H9 (cell line): ENCODE data around the gene BIRC7. TPM values are rescaled to one million over a fixed set of nuclear protein-coding genes. Genes with fewer than 3 reads are reported as not detected.

ENCODE experiments used
- DNase-seq: peaks from one replicate; pipeline ENCODE4 v3.0.0-alpha.2; 2017
- H2AFZ ChIP-seq: one replicate; pipeline ENCODE4 v1.6.1; 2013; ENCODE audit warnings: mild to moderate bottlenecking, low read length, control low read depth, moderate library complexity
- H2AK5ac ChIP-seq: 2 replicates; pipeline ENCODE4 v1.6.1; 2013; ENCODE audit warnings: low read length, control low read depth, mixed read lengths; ENCODE audit not compliant: insufficient read length
- H2BK120ac ChIP-seq: one replicate; pipeline ENCODE4 v1.6.1; 2013; ENCODE audit warnings: low read depth, mild to moderate bottlenecking, low read length, control low read depth, inconsistent platforms; ENCODE audit not compliant: poor library complexity, severe bottlenecking
- H2BK12ac ChIP-seq: 2 replicates; pipeline ENCODE4 v1.6.1; 2013; ENCODE audit warnings: low read length, control low read depth, mixed read lengths, low read depth; ENCODE audit not compliant: insufficient read length
- H2BK15ac ChIP-seq: 2 replicates; pipeline ENCODE4 v1.6.1; 2013; ENCODE audit warnings: low read depth, low read length, control low read depth
- H2BK20ac ChIP-seq: one replicate; pipeline ENCODE4 v1.6.1; 2013; ENCODE audit warnings: low read depth, mild to moderate bottlenecking, low read length, control low read depth, inconsistent platforms; ENCODE audit not compliant: poor library complexity, severe bottlenecking
- H2BK5ac ChIP-seq: 2 replicates; pipeline ENCODE4 v1.6.1; 2013; ENCODE audit warnings: low read length, control low read depth, mixed read lengths; ENCODE audit not compliant: insufficient read length
- H3K14ac ChIP-seq: 2 replicates; pipeline ENCODE4 v1.6.1; 2013; ENCODE audit warnings: low read length, control low read depth; ENCODE audit not compliant: insufficient read depth
- H3K18ac ChIP-seq: 2 replicates; pipeline ENCODE4 v1.6.1; 2013; ENCODE audit warnings: low read depth, mild to moderate bottlenecking, mixed read lengths, low read length, control low read depth; ENCODE audit not compliant: insufficient read length
- H3K23ac ChIP-seq: 2 replicates; pipeline ENCODE4 v1.6.1; 2013; ENCODE audit warnings: low read length, control low read depth, mixed read lengths, low read depth; ENCODE audit not compliant: insufficient read length
- H3K23me2 ChIP-seq: 2 replicates; pipeline ENCODE4 v1.6.1; 2013; ENCODE audit warnings: low read depth, mild to moderate bottlenecking, mixed read lengths, low read length, control low read depth; ENCODE audit not compliant: insufficient read length, poor library complexity, severe bottlenecking
- H3K27ac ChIP-seq: 2 replicates; pipeline ENCODE4 v1.5.1; 2013; ENCODE audit warnings: low read length, control low read depth, mixed read lengths, low read depth; ENCODE audit not compliant: insufficient read length
- H3K27me3 ChIP-seq: 2 replicates; pipeline ENCODE4 v1.6.1; 2013; ENCODE audit warnings: low read length, control low read depth, inconsistent platforms; ENCODE audit not compliant: insufficient read depth
- H3K4ac ChIP-seq: 2 replicates; pipeline ENCODE4 v1.6.1; 2013; ENCODE audit warnings: low read depth, mild to moderate bottlenecking, control low read depth, inconsistent platforms, low read length, moderate library complexity
- H3K4me1 ChIP-seq: 2 replicates; pipeline ENCODE4 v1.6.1; 2013; ENCODE audit warnings: low read length, control low read depth, inconsistent platforms; ENCODE audit not compliant: insufficient read depth
- H3K4me2 ChIP-seq: 2 replicates; pipeline ENCODE4 v1.6.1; 2013; ENCODE audit warnings: low read length, control low read depth, mixed read lengths; ENCODE audit not compliant: insufficient read length, insufficient read depth
- H3K56ac ChIP-seq: 2 replicates; pipeline ENCODE4 v1.6.1; 2013; ENCODE audit warnings: low read depth, mild to moderate bottlenecking, mixed read lengths, low read length, control low read depth; ENCODE audit not compliant: insufficient read length
- H3K79me1 ChIP-seq: 2 replicates; pipeline ENCODE4 v1.6.1; 2013; ENCODE audit warnings: low read depth, mild to moderate bottlenecking, moderate library complexity, low read length, control low read depth, inconsistent platforms; ENCODE audit not compliant: insufficient read depth, poor library complexity, severe bottlenecking
- H3K79me2 ChIP-seq: 2 replicates; pipeline ENCODE4 v1.6.1; 2013; ENCODE audit warnings: low read length, control low read depth, inconsistent platforms; ENCODE audit not compliant: insufficient read depth
- H3K9ac ChIP-seq: 2 replicates; pipeline ENCODE4 v1.6.1; 2013; ENCODE audit warnings: low read length, control low read depth, mixed read lengths; ENCODE audit not compliant: insufficient read length; ENCODE audit errors: extremely low read depth
- H3K9me3 ChIP-seq: one replicate; pipeline ENCODE4 v1.6.1; 2013; ENCODE audit warnings: low read depth, low read length, inconsistent platforms; ENCODE audit not compliant: control insufficient read depth
- H3T11ph ChIP-seq: one replicate; pipeline ENCODE4 v1.6.1; 2013; ENCODE audit warnings: mild to moderate bottlenecking, low read length, control low read depth, inconsistent platforms
- H4K20me1 ChIP-seq: one replicate; pipeline ENCODE4 v1.6.1; 2013; ENCODE audit not compliant: control insufficient read depth, insufficient read length, insufficient read depth
- H4K5ac ChIP-seq: 2 replicates; pipeline ENCODE4 v1.6.1; 2013; ENCODE audit warnings: low read depth, mild to moderate bottlenecking, mixed read lengths, low read length, control low read depth; ENCODE audit not compliant: insufficient read length
- H4K8ac ChIP-seq: replicated peaks from 2 replicates; pipeline ENCODE4 v1.6.1; 2013; ENCODE audit warnings: low read length, control low read depth, mixed read lengths, low read depth; ENCODE audit not compliant: insufficient read length
- H4K91ac ChIP-seq: 2 replicates; pipeline ENCODE4 v1.6.1; 2013; ENCODE audit warnings: low read depth, mild to moderate bottlenecking, moderate library complexity, mixed read lengths, low read length, control low read depth; ENCODE audit not compliant: insufficient read length
- H3K27ac Mint-ChIP-seq, 3 experiments: 2 replicates in 2 of 3; 3 replicates in 1 of 3; pipeline ENCODE4 v1.8.0; 2020 to 2021; ENCODE audit warnings: mixed read lengths in 3 of 3, mild to moderate bottlenecking in 1 of 3, moderate library complexity in 1 of 3
- H3K27me3 Mint-ChIP-seq: 2 replicates; pipeline ENCODE4 v1.8.0; 2021; ENCODE audit warnings: low read depth, mild to moderate bottlenecking, moderate library complexity, mixed read lengths
- H3K36me3 Mint-ChIP-seq, 3 experiments: 2 replicates in 2 of 3; 3 replicates in 1 of 3; pipeline ENCODE4 v1.8.0; 2020 to 2021; ENCODE audit warnings: low read depth in 3 of 3, mixed read lengths in 3 of 3; ENCODE audit not compliant: insufficient read depth in 1 of 3
- H3K4me1 Mint-ChIP-seq, 2 experiments: 2 replicates each; pipeline ENCODE4 v1.8.0; 2020; ENCODE audit warnings: mixed read lengths in 2 of 2
- H3K4me3 Mint-ChIP-seq, 2 experiments: 2 replicates in 1 of 2; 3 replicates in 1 of 2; pipeline ENCODE4 v1.8.0; 2020 to 2021; ENCODE audit warnings: mild to moderate bottlenecking in 2 of 2, mixed read lengths in 2 of 2, moderate library complexity in 1 of 2
- H3K9me3 Mint-ChIP-seq, 2 experiments: 2 replicates in 1 of 2; 3 replicates in 1 of 2; pipeline ENCODE4 v1.8.0; 2020; ENCODE audit warnings: mild to moderate bottlenecking in 2 of 2, mixed read lengths in 2 of 2, moderate library complexity in 1 of 2
- CTCF ChIP-seq: fragments of 200-600 bp; sonication (generic); conservative IDR thresholded peaks from 3 replicates; pipeline ENCODE4 v1.8.0; 2021; ENCODE audit warnings: antibody characterized with exemption, mild to moderate bottlenecking
- WGBS: extraction: QIAGEN DNeasy Blood & Tissue Kit; methylation state at CpG from one replicate; pipeline ENCODE4 v1.1.7; 2013; ENCODE audit warnings: missing lambda C conversion rate, low lambda C conversion rate, mixed read lengths; ENCODE audit not compliant: insufficient read length; ENCODE audit errors: extremely low coverage; 5-methylcytosine and 5-hydroxymethylcytosine counted together
- total RNA-seq: library from RNA; stranded (reverse); gene quantifications from 2 replicates; pipeline ENCODE4 v1.2.1, GENCODE V29; 2021

Gene BIRC7
- total RNA-seq, 1 experiment from 2014 or later: not detected

- Histone ChIP-seq H2AFZ (no peak overlapping the region), H3K14ac (no peak overlapping the region), H3K9me3 (no peaks in the 10 kb centered on the region), H3K4ac (no peak overlapping the region), H3K4me1 (no peaks in the 10 kb centered on the region), H3K79me2 (no peaks in the 10 kb centered on the region), H3K56ac (no peak overlapping the region), H3K27ac (no peak overlapping the region), H3K27me3 (no peaks in the 10 kb centered on the region), H2BK20ac (no peak overlapping the region), H3T11ph (no peak overlapping the region), H2BK120ac (no peak overlapping the region), H4K8ac (no peak overlapping the region), H2BK12ac (no peak overlapping the region), H3K23me2 (no peaks in the 10 kb centered on the region), H3K79me1 (no peaks in the 10 kb centered on the region), H4K20me1 (no peaks in the 10 kb centered on the region), H3K18ac (no peak overlapping the region), H3K4me2 (no peak overlapping the region), H4K5ac (no peak overlapping the region), H2BK5ac (no peak overlapping the region), H2AK5ac (no peak overlapping the region), H2BK15ac (no peak overlapping the region), H4K91ac (no peak overlapping the region), H3K23ac (no peak overlapping the region), H3K9ac (no peak overlapping the region)
- H3K9me3 Mint-ChIP-seq: no peaks in the 10 kb centered on the region
- no peak overlapping the region for H3K27ac Mint-ChIP-seq
- H3K4me3 Mint-ChIP-seq: no peak overlapping the region
- H3K27me3 Mint-ChIP-seq: peaks cover 3% of the 10 kb centered on the region; the same call in 1 of the 2 replicates
- TF ChIP-seq CTCF: no peak
- DNase-seq: no peak
- peaks cover 3 to 6% of the 10 kb centered on the region in 2 experiments; a peak in 3 of 4 replicates for H3K4me1 Mint-ChIP-seq
- no peaks in the 10 kb centered on the region; a peak in 1 of 7 replicates for H3K36me3 Mint-ChIP-seq
- no CpG with 5 or more reads among the region's 21 CpGs for WGBS
These were observed 7.0 kb downstream of the BIRC7 start for GRCh38 chr20:63242736-63243135.
